ENCODE data around the gene BNIP3.

Gene BNIP3

DNA sequence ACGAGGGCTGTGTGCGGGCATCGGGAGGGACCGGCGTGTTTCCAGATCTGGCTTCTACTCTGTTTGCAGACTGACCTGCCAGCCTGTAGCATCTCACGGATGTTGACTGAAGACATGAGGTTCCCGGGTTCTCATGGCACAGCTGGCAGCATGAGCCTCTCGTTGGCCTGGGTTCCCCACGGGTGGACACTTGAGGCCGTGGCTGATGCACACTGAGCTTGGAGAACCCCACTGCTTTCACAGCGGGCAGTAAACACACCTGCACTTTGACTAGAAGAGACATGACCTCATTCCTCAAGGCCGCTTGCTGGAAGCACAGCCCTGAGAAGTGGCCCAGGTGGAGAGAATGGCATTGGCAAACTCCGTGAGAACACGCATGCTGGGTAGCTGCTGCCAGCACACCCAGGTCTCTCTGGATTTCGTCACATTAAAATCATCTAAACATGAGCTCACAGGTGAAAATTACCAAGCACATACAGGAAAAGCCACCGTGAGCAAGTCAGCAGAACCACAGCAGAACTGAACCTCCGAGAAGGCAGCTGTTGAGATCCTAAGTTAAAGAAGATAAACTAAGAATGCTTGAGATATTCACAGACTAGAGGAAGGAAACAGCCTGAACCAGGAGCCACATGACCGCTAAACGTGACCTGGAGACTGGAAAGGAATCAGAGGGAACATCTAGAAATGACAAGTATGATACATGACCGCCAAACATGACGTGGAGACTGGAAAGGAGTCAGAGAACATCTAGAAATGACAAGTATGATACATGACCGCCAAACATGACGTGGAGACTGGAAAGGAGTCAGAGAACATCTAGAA is 32.5 kb downstream of the BNIP3 start:
- DNase-seq (ENCODE audit: low spot score), result no peak

DNA sequence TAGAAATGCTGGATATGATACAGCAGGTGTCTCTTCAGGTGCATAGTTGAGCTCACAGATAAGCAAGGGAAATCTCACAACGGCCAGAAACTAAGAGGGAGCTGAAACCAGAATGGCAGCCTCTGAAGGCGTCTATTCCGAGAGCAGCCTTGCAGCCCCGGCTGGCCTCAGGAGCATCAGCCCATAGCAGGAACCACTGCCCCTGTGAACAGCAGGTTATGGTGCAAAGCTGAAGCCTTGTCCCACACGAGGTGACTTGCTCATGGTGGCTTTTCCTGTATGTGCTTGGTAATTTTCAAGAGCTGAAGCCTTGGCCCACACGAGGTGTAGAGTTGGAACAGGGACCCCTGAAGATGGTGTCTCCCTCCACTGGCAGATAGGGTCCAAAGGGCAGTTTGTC is 33.2 kb downstream of the BNIP3 start:
- no peak for DNase-seq (ENCODE audit: low spot score)

DNA sequence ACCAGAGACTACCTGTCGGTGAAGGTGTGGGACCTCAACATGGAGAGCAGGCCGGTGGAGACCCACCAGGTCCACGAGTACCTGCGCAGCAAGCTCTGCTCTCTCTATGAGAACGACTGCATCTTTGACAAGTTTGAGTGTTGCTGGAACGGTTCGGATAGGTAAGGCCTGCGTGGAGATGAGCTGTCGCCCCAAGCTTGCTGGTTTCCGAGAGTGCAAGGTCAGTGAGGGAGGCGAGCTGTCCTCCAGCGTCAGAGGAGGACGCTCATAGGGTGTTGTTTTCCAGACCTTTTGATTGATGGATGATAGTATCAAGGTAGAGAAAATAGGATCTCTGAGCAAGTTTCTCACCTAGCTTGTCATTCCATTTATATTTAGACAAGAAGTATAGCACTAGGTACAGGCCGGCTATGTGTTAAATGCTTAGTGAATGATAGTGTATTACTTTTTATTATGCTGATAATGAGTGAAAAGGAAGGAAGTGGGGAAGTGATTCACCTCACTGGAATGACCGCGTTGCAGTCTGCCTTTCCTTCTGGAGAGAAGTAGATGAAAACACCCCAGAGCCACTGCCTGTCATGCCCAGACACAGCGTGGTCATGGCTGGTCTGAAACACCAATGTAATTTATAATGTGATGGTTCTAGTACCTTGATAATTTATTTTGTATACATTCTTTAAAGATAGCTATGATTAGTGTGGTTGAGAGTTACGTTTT is 33.9 kb downstream of the BNIP3 start:
- DNase-seq (ENCODE audit: low spot score), result peak; percentile 86

DNA sequence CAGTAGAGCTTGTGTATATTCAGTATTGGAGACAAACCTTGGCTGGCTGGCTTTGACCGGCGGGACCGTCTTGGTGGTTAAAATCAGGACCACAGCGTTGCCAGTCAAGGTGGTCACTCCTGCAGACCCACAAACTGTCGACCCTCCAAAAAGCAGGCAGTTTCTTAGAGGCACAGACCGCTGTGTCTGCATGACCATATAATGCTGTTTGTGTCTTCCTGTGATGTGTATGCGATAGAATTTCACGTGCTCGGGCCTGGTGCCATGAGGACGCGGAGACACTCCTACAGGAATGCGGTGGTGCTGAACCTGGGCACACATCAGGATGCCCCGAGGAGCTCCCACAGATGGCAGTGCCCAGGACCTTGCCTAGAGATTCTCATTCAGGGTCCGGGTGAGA is 34.8 kb downstream of the BNIP3 start:
- no peak for DNase-seq (ENCODE audit: low spot score)

DNA sequence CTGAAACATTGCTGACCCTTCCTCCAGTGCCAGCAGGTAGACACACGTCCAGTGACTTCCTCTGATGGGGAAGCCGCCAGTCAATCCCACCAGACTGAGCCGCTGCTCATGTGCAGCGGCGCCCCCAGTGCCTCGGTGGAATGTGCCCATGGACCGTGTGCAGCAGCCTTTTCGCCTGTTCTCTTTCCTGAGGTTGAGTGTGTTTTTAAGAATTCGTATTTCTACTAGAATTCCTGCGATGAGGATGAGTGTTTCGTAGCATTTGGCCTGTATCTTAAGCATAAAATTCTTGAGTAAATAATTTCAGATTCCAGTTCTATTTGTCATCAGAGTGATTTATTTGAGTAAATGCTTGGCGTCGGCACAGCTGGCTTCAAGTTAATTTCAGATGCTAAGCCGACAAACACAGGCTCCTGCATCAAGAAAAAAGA is 35.4 kb downstream of the BNIP3 start:
- no peak for DNase-seq (ENCODE audit: low spot score)

DNA sequence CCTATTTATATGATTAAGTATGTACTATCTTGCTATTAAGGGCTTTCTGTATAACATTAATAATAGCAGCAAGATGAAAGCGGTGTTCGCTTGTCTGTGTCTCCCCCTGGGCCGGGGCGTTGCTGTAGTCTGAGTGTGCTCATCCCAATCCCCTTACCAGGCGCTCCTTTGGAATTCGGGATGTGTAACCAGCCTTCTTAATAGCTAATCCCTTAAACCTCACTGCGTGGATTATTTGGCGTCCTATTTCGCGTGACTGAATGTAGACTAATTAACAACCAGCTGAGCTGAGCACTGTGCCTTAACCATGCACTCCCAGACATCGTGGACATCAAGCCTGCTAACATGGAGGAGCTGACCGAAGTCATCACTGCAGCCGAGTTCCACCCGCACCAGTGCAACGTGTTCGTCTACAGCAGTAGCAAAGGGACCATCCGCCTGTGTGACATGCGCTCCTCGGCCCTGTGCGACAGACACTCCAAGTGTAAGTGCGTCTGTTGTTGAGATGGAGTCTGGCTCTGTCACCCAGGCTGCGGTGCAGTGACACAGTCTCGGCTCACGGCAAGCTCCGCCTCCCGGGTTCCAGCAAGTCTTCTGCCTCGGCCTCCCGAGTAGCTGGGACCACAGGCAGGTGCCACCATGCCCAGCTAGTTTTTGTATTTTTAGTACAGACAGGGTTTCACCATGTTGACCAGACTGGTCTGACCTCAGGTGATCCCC is 36.6 kb downstream of the BNIP3 start:
- DNase-seq (ENCODE audit: low spot score), result no peak

DNA sequence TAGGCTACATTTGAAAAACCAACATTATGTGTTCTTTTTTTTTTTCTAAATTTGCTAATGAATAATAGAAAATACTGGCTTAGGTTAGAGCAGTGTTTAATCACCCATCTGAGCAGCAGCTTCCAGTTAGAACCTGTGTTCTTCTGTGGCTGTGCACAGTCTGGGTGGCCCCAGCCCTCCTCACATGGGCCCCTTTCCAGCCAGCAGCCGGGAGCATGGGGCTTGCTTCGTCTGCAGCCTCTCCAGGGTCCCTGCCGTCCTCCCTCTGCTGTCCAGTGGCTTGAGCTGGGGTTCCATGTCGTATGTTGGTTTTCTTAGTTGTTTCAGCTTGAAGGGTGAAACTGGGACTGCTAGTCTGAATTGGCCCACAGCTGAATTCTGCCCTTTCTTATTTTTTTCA is 37.3 kb downstream of the BNIP3 start:
- no peak for DNase-seq (ENCODE audit: low spot score)

DNA sequence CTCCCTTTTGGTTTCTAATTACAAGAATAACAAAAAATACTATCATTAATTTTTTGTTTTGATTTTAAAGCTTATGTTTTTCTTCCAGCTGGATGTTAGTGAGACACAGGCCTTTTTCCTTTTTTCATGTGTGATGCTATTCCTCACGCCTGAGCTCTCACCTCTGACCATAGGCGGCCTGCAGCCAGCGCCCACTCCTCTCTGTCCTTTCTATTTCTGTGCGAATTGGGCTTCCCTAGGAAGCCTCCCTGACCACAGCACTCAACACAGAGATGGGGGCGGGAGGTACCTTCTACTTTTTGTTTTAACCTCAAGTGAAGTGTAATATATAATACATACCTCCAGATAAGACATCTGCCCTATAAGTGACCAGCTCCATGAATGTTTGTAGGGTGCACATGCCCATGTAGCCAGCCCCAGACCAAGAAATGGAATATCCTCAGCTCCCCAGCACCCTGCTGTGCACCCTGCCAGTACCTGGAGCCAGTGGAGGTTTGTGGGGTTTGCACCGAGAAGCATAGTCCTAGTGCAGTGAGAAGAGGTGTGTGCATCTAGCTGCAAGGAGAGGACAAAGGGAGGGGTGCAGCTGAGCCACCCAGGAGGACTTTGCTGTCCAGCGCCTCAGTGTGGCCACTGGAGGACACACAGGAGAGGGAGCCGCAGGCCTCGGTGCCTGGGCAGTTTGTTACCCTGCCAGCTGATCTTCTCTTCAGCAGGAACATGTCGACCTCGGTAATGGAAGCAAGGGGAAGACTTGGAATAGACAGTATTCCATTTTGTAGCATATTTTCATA is 38.5 kb downstream of the BNIP3 start:
- DNase-seq (ENCODE audit: low spot score), result no peak

DNA sequence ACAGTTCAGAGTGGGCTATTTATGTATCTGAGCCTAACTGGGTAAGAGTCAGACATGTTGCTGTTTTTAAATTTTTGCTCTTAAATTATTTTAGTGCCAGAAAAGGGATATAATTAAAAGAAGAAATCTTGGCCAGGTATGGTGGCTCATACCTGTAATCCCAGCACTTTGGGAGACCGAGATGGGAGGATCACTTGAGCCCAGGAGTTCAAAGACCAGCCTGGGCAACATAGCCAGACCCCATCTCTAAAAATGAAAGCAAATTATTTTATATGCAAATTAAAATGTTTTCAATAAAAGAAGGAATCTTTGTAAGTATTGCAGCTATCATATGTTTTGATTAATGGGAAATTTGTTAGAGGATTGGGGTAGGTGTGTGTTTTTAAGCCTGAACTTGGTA is 39.3 kb downstream of the BNIP3 start:
- no peak for DNase-seq (ENCODE audit: low spot score)

DNA sequence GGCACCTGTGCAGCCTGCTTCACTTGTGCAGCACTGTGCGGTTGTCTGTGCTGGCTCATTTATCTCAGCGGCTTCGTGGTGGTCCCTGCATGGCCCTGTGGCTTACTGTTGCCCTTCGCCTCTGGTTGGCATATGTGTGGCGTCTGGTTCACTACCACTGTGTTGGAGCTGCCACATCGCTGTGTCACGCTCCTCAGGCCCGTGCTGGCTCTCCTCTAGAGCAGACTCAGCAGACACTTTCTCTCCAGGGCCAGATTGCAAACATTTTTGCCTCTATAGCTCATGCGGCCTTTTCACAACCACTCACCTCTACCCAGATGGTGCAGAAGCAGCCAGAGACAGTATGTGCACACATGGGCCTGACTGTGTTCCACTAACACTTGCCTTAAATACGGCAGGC is 43.0 kb downstream of the BNIP3 start:
- DNase-seq (ENCODE audit: low spot score), result no peak

DNA sequence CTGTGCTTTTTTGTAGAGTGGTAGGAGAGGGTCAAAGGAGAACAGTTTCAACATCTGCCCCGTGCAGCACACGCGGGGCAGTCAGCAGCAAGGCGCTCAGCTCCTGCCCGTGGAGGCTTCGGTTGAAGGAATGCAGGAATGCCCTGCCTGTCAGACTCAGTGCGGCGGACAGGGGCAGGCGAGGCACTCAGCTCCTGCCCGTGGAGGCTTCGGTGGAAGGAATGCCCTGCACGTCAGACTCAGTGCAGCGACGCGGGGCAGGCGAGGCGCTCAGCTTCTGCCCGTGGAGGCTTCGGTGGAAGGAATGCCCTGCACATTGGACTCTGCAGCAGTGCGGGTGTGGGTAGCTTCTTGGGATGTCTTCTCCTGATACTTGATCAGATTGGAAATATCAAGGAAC is 43.9 kb downstream of the BNIP3 start:
- no peak for DNase-seq (ENCODE audit: low spot score)

DNA sequence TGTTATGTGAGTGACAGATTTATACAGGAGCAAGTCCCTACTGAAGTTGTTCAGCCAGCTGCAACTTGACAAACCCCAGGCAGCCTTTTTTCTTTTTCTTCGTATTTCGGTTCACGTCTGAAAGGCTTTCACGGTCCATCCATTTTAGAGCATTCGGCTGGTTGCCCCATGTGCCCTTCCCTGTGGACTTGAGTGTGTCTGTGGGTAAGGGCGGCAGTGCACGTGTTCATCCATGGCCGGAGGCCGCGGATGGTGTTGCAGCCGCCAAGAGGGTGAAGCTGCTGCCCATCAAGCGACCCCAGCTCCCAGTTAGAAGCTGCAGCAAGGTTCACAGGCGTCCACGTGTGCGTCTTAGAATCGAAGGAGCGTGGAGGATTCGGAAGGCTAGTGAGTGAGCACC is 45.0 kb downstream of the BNIP3 start:
- no peak for DNase-seq (ENCODE audit: low spot score)

DNA sequence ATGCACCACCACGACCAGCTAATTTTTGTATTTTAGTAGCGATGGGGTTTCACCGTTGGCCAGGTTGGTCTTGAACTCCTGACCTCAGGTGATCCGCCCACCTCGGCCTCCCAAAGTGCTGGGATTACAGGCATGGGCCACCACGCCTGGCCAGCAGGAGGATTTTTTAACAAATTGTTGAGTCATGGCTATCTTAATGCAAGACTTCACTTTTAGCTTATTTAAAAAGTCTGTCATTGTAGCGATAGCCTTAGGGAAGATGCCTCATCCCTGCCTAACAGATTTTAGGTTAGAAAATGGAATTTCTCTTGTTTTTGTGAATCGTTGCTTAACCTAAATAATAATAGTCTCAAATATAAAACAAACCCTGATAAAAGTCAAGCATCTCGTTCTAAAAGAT is 45.4 kb downstream of the BNIP3 start:
- DNase-seq (ENCODE audit: low spot score), result no peak

DNA sequence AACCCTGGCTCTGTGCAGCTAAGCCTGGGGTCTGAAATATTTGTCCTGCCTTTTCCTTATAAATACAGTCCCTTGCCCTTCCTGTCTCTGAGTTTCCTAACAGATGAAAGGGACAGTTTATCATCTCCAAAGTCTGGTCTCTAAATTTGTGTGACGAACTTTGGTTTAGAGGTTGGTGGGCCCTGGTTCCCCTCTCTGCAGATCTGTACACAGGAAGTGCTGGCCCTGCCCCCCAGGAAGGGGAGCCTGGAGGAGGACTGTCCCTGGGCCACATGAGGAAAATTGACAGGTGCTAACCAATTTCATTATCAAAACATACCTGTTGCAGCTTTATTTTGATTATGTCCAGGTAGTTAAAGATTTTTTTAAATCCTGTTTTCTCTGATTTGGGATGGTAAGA is 46.5 kb downstream of the BNIP3 start:
- DNase-seq (ENCODE audit: low spot score), result no peak

DNA sequence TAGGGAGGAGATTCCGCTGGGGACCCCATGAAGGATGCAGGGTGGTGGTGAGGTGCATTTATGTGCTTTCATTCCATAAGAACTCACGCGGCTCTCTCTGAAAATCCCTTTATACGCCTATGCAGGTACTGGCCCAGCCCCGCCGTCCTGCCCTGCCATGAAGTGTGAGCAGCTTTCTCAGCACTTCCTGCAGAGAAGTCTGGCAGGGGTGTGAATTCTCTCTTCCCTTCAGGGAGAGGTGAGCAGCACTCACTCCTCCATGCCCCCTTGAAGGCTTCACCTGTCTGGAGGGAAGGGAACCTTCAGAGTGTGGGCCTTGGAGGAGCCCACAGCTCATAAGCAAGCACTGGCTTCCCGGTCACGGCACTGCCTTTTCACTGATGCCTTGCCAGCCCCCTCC is 47.0 kb downstream of the BNIP3 start:
- DNase-seq (ENCODE audit: low spot score), result no peak

DNA sequence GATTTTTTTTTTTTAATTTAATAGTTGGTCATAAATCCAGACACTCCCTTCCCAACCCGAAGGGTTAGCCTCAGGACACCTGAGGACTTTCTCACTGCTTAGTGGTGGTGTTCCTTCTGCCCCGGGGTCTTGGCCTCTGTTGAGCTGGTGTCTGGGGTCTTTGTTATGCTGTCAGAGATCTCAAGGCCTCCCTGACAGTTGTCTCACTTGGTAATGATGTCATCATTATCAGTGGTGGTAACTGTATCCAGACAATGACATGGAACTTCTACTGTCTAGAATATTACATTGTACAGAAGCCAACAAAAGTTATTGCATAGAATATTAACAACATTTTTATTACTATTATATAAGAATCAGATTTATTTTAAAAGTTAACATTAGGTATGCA is 48.0 kb downstream of the BNIP3 start:
- DNase-seq (ENCODE audit: low spot score), result no peak

DNA sequence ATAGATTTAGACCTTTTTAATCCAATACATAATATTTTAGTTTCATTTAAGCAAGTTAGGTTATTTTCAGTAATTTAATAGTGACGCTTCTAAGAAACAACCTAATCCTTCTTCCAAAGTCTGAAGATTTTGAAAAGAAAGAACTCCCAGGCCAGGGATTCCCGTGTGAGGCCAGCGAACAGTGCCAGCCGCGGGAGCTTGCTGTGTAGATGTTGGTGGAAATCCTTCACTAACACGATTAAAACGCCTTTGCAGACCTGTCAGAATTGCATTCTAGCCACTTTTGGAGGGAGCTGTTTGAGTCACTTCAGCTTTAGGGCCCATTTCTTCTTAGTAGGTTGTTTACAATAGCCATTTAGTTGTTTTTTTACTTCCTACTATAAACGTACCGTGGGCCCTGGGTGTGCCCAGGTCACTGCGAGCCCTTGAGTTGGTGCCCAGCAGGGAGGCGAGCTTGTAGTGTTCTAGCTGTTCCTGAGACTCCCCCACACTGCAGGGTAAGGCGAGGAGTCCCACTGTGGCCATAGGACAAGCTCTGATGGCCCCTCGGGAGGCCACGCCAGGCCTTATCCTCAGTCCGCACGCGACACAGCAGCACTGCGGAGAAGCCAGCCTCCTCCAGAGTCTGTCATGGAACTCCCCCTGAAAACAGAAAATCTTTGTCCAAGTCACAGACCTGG is 48.6 kb downstream of the BNIP3 start:
- DNase-seq (ENCODE audit: low spot score), result no peak

DNA sequence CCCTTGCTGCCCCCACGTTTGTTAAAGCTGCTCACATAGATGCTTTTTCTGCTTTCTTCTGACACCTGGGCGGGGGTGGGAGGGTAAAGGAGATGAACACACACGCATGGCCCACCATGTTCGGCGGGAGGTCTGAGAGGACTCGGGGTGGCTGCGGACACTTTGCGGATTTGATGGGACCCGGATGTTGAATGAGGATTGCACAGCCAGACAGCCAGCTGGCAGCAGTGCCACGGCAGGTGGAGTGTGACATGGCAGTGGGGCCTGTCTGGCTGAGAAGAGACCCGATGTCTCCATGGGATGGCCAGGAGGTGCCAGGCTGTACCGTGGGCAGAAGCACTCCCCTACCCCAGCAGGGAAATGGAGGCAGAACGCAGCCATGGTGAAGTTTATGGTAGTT is 49.7 kb downstream of the BNIP3 start:
- DNase-seq (ENCODE audit: low spot score), result no peak

DNA sequence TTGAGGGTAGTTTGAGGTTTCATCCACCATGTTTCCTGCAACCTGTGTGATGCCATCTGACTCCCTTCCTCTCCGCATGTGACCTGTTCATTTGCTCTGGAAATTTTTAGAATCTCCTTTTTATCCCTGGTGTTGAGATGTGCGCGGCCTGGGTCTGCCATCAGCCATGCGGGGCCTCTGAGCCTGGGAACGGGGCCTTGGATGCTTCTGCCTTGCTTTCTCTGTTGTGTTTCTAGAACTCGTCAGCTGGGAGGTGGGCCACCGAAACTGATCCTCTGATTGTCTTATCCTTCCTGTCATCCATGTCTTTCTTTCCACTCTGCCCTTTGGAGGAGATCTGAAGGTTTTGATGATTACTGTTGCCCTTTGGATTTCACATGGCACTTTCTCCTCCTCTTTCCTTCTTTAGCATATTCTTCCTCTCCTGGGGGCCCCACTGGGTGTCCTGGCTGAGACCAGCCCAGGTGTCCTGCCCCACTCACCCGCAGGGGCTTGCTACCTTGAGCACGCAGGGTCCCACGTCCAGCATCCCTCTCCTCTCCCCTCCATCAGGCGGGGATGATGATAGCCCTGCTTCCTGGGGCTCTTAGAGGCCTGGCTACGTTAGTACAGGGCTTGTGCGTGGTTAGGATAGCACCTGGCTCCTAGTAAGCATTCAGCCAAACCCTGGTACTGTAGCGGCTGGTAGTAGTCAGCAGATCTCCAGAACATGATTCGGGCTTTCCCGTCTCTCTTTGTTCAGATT is 51.0 kb downstream of the BNIP3 start:
- no peak for DNase-seq (ENCODE audit: low spot score)

DNA sequence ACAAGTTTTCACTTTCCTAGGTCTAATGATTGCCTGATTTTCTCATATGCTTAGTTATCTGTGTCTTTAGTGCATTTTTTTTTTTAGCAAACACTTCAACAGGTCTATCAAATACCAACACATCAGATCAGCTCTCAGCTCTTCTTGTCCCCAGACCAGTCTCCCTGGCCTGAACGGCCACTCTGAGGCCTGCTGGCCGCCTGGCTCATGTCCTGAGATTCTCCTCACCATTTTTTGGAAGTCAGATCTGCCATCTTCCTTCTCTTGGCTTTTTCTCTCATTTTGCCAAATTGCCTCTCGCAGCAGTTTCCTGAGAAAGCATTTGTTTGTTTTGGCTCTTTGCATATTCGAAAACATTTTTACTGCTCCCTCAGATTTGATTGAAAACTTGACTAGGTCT is 51.6 kb downstream of the BNIP3 start:
- no peak for DNase-seq (ENCODE audit: low spot score)
